ENCODE measurements around the gene LIN7A. TPM values are rescaled to one million over a fixed set of nuclear protein-coding genes. Genes with fewer than 3 reads are reported as not detected.

LIN7A gene
- total and polyA plus RNA-seq, 9 donors = 2.6 to 13.1 (median 6.6) TPM

DNA sequence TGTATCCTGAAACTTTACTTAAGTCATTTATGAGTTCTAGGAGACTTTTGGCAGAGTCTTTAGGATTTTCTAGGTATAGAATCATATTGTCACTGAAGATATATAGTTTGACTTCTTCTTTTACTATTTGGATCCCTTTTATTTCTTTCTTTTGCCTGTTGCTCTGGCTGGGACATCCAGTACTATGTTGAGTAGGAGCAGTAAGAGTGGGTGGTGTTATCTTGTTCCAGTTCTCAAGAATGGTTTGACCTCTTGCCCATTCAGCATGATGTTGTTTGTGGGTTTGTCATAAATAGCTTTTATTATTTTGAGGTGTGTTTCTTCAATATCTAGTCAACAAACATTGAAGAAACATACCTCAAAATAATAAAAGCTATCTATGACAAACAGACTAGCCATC lies 35.0 kb downstream of the LIN7A start:
- Histone ChIP-seq H3K36me3 (no peaks in the 10 kb centered on the region), H3K4me3 (no peak overlapping the region), H3K9me3 (no peaks in the 10 kb centered on the region), H3K27ac (no peak overlapping the region), H3K4me1 (ENCODE audit: insufficient read depth) (no peaks in the 10 kb centered on the region), H3K27me3 (no peaks in the 10 kb centered on the region)
- DNase-seq = no peak
- intact Hi-C loops (cut with DNase I) = no loop called here
- TF ChIP-seq EP300 (IDR thresholded peaks at IDR 0.05) = no peak
- TF ChIP-seq POLR2A (IDR thresholded peaks at IDR 0.05) = no peak
- TF ChIP-seq, protein P1, sequence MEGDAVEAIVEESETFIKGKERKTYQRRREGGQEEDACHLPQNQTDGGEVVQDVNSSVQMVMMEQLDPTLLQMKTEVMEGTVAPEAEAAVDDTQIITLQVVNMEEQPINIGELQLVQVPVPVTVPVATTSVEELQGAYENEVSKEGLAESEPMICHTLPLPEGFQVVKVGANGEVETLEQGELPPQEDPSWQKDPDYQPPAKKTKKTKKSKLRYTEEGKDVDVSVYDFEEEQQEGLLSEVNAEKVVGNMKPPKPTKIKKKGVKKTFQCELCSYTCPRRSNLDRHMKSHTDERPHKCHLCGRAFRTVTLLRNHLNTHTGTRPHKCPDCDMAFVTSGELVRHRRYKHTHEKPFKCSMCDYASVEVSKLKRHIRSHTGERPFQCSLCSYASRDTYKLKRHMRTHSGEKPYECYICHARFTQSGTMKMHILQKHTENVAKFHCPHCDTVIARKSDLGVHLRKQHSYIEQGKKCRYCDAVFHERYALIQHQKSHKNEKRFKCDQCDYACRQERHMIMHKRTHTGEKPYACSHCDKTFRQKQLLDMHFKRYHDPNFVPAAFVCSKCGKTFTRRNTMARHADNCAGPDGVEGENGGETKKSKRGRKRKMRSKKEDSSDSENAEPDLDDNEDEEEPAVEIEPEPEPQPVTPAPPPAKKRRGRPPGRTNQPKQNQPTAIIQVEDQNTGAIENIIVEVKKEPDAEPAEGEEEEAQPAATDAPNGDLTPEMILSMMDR (IDR thresholded peaks at IDR 0.05) = no peak

DNA sequence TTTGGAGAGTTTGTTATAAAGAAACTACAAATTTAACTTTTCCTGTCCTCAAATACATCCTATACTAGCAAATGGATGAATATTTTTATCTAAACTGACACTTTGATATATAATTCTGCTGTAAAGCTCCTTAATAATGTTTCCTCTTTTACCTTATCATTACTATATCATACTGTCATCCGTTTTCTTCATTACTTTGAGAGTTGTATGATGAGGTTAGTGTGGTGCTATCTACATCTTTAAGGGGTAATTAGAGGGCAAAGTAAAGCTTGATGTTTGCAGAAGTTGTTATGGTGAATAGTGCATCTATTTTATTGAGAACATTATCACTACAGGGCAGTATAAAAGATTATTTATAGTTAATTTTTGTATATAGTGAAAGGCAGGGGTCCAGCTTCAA lies 36.1 kb downstream of the LIN7A start:
- WGBS, 3 donors = 33 to 47% (median 45%) methylated on average over 1 of the region's 1 CpG
- Histone ChIP-seq H3K4me3 (no peak overlapping the region), H3K27ac (no peak overlapping the region), H3K9me3 (no peaks in the 10 kb centered on the region), H3K27me3 (no peaks in the 10 kb centered on the region), H3K36me3 (no peaks in the 10 kb centered on the region), H3K4me1 (ENCODE audit: insufficient read depth) (no peaks in the 10 kb centered on the region)
- no peak for DNase-seq
- intact Hi-C loops (cut with DNase I) = no loop called here
- TF ChIP-seq POLR2A (IDR thresholded peaks at IDR 0.05) = no peak
- TF ChIP-seq, protein P1 (IDR thresholded peaks at IDR 0.05) = no peak
- no peak for TF ChIP-seq EP300 (IDR thresholded peaks at IDR 0.05)

- Histone ChIP-seq H3K4me1 (ENCODE audit: insufficient read depth) (peaks cover 1% of the 10 kb centered on the region), H3K4me3 (no peak overlapping the region), H3K36me3 (no peaks in the 10 kb centered on the region), H3K27me3 (no peaks in the 10 kb centered on the region), H3K9me3 (no peaks in the 10 kb centered on the region), H3K27ac (no peak overlapping the region)
- intact Hi-C loops (cut with DNase I) = no loop called here
- TF ChIP-seq, protein P1 (IDR thresholded peaks at IDR 0.05) = no peak
- TF ChIP-seq EP300 (IDR thresholded peaks at IDR 0.05) (no peak), POLR2A (IDR thresholded peaks at IDR 0.05) (no peak)
- 89 to 93% (median 90%) methylated on average over 3 of the region's 3 CpGs for WGBS, 3 donors
- DNase-seq = no peak
Measured at GRCh38 chr12:80895240-80895639, 42.5 kb downstream of the LIN7A start.

GRCh38 chr12:80894179-80894578 lies 43.6 kb downstream of the LIN7A start:
- no peaks in the 10 kb centered on the region for H3K9me3 ChIP-seq
- peaks cover 1% of the 10 kb centered on the region for H3K4me1 ChIP-seq (ENCODE audit: insufficient read depth)
- H3K4me3 ChIP-seq = no peak overlapping the region
- DNase-seq = no peak
- TF ChIP-seq POLR2A (IDR thresholded peaks at IDR 0.05) (no peak), EP300 (IDR thresholded peaks at IDR 0.05) (no peak)
- TF ChIP-seq, protein P1 (IDR thresholded peaks at IDR 0.05) = no peak
- intact Hi-C loops (cut with DNase I) = no loop called here
- no peaks in the 10 kb centered on the region for H3K27me3 ChIP-seq
- no peaks in the 10 kb centered on the region for H3K36me3 ChIP-seq
- 41 to 48% (median 44%) methylated on average over 3 of the region's 3 CpGs for WGBS, 3 donors
- no peak overlapping the region for H3K27ac ChIP-seq
